ENCODE measurements around the gene MYH15.

GRCh38 chr3:108507902-108508301 lies 2.5 kb downstream of the MYH15 start:
- TF ChIP-seq CTCF (IDR thresholded peaks at IDR 0.05 in 4 of 5, conservative IDR thresholded peaks at IDR 0.05 in 1 of 5) = no peak
- no peak for TF ChIP-seq POLR2A (IDR thresholded peaks at IDR 0.05)

Data from gastrocnemius medialis (tissue), 4 donors.